OCI-LY1 (cell line): ENCODE measurements around the gene DTX2.
"Not testable (repeated sequence)": the region's sequence is repeated elsewhere in the genome, so short reads cannot be mapped to it uniquely, and the experiment has no call there.

ENCODE experiments used
- EZH2 ChIP-seq: fragments of 200-600 bp; sonication (generic), shearing (Covaris generic); IDR thresholded peaks from 2 replicates; pipeline ENCODE4 v1.8.0; 2017; ENCODE audit warnings: borderline replicate concordance, mixed run types, mild to moderate bottlenecking, antibody characterized with exemption, low read length, moderate library complexity, mixed read lengths
- TF ChIP-seq, protein P1 (sequence below): fragments of 200-600 bp; sonication (generic), shearing (Covaris generic); IDR thresholded peaks from 2 replicates; pipeline ENCODE4 v1.5.1; 2017; ENCODE audit warnings: mild to moderate bottlenecking, antibody characterized with exemption, low read length, moderate library complexity, mixed read lengths

DNA sequence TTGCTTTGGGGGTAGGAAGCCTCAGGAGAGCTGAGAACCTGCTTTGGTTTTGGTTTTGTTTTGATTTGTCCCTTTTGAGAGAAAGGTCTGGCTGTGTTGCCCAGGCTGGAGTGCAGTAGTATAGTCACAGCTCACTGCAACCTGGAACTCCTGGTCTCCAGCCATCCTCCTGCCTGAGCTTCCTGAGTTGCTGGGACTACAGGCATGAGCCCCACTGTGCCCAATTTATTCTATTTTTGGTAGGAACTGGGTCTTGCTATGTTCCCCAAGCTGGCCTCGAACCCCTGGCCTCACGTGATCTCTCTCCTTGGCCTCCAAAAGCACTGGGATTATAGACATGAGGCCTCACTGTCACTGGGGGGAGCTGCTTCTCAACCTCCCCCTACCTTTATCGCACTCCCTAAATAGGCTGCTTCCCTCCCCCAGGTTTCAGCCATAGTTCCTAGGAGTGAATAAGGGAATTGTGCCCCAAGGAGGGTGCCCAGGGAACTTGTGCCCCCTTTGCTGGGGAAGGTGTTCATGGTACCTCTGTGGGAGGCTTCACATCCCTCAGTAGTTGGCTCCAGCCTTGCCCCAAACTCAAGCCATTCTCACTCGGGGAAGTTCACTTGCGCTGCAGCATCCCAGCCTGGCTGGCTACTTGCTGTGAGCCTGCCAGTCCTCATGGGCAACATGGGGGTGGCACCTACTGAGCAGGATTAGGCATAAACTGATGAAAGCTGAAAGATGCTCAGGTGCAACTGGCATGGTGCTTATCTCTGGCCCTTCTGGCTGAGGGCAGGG lies 18.7 kb upstream of the DTX2 start:
- TF ChIP-seq, protein P1, sequence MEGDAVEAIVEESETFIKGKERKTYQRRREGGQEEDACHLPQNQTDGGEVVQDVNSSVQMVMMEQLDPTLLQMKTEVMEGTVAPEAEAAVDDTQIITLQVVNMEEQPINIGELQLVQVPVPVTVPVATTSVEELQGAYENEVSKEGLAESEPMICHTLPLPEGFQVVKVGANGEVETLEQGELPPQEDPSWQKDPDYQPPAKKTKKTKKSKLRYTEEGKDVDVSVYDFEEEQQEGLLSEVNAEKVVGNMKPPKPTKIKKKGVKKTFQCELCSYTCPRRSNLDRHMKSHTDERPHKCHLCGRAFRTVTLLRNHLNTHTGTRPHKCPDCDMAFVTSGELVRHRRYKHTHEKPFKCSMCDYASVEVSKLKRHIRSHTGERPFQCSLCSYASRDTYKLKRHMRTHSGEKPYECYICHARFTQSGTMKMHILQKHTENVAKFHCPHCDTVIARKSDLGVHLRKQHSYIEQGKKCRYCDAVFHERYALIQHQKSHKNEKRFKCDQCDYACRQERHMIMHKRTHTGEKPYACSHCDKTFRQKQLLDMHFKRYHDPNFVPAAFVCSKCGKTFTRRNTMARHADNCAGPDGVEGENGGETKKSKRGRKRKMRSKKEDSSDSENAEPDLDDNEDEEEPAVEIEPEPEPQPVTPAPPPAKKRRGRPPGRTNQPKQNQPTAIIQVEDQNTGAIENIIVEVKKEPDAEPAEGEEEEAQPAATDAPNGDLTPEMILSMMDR, result not testable (repeated sequence)
- TF ChIP-seq EZH2, result not testable (repeated sequence)
